Choroid plexus epithelial cell (primary cell): ENCODE results near the gene PPT2.
A peak's percentile ranks its signal among the peaks of the same experiment; 100 is the strongest.

Experiments used
- DNase-seq: peaks from one replicate; pipeline ENCODE4 v3.0.0-alpha.2; 2010; ENCODE audit warnings: low read depth
- H3K4me3 ChIP-seq: 2 replicates; pipeline ENCODE4 v1.5.1; 2011; ENCODE audit warnings: low read depth, mild to moderate bottlenecking, control low read depth, low read length, moderate library complexity
- TF ChIP-seq, protein P1 (sequence below): conservative IDR thresholded peaks from 2 replicates; pipeline ENCODE4 v1.5.1; 2011; ENCODE audit warnings: low read depth, mild to moderate bottlenecking, control low read depth, inconsistent platforms, low read length, moderate library complexity

PPT2 gene

DNA sequence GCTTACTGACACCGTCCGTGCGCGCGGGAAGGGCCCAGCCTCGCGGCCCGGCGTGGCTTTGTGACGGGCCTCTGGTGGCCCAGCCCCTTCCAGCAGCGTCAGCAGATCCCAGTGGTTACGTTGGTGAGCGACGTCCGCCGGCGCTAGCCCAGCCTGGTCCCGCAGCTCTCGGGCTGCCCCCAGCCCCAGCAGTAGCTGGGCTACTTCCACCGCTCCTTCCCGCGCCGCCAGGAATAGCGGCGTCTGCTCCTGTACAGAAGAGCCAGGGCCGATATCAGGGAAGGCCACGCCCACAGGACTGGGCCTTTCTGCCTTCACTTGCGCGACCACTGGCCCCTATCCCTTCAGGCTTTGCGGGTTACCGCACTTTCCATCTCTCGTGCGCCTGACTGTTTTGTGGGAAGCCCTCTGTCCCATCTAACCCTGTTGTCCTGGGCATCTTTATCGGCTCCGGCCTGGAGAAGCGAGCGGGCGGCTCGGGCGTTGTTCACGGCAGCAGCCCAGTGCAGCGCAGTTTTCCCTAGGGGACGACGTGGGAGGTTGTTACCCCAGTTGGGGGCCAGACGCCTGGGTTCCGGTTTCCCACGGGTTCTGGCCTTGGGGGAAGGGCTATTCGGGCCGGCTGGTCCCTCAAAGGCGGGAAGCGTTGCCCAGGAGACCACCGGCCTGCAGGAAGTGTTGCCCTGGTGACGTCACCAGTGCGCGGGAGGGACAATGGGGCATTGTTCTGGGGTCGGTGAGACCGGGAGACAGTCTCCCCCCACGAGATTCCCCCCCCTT is 42.2 kb downstream of the PPT2 start:
- peak; percentile 91 for DNase-seq
- peak overlapping the region; percentile 89 for H3K4me3 ChIP-seq
- TF ChIP-seq, protein P1, sequence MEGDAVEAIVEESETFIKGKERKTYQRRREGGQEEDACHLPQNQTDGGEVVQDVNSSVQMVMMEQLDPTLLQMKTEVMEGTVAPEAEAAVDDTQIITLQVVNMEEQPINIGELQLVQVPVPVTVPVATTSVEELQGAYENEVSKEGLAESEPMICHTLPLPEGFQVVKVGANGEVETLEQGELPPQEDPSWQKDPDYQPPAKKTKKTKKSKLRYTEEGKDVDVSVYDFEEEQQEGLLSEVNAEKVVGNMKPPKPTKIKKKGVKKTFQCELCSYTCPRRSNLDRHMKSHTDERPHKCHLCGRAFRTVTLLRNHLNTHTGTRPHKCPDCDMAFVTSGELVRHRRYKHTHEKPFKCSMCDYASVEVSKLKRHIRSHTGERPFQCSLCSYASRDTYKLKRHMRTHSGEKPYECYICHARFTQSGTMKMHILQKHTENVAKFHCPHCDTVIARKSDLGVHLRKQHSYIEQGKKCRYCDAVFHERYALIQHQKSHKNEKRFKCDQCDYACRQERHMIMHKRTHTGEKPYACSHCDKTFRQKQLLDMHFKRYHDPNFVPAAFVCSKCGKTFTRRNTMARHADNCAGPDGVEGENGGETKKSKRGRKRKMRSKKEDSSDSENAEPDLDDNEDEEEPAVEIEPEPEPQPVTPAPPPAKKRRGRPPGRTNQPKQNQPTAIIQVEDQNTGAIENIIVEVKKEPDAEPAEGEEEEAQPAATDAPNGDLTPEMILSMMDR, result no peak

DNA sequence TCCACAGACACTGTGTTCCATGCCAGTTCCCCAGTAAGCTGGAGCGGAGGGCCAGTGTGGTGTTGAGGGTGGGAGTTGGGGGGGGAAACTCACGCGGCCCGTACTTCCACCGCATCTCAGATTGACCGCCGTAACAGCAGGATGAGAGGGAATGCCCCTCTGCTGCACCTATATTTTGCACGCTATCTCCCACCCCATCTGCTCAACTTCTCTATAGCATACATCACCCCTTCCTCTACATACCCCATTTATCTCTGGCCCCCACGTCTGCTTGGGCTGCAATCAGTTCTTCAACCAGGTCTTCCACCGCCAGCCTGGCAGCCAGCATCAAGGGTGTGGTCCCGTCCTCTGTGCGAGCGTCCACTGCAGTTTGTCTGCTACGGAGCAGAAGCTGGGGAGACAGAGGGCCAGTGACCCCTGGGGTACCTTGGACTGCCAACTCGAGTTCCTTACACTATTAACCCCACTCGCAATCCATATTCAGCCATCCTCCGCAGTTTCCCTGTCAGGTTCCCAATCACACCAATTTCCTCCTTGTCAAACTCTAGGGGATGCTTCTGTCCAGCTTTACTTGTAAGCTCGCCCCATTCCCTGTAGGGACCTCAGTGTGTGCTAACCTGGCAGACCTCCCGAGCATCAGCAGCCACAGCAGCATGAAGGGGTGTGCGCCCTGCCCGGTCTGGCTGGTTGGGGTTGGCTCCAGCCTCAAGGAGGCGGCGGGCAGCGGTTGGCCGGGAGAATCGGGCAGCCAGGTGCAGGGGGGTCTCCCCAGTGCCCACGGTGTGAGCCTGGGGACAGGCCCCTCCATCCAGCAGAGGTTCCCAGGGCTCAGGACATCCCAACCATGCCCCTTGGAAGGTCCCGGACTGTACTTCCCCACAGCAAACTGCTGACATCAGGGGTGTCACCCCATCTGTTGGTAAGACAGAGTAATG is 43.0 kb downstream of the PPT2 start:
- TF ChIP-seq, protein P1, result no peak
- DNase-seq, result no peak
- H3K4me3 ChIP-seq, result peak overlapping the region; percentile 89

DNA sequence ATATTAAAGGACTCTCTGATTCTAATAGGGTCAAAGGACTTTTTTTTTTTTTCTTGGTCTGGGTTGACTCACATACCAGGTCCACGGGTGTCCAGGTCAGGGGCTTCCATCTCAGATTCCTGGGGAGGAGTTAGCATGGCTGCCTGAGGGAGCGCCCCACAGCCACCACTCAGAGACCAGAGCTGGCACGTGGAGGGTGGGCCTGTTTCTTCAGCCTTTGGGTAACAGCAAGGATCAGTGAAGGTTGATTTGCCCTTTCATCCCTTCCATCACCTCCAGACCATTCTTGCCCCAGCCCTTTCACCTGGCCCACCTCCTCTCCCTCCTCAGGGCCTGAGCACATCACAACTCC is 44.4 kb downstream of the PPT2 start:
- TF ChIP-seq, protein P1, result no peak
- H3K4me3 ChIP-seq, result no peak overlapping the region

DNA sequence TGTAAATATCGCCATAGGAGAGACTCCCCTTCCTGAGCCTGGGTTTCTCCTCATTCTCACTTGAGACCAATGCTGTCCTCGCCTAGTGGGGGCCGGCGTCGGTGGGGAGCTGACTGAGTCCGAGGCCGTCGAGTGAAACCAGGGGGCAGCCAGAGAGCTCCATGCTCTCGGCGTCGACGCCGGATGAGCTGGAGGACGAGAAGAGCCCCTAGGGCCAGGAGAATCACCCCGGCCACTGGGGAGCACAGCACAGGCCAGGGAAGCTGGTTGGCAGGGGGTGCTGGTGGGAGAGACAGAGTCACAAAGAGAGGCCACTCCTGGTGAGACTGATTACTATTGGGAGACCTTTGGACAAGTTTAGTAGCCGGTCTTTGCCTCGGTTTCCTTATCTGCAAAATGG is 44.9 kb downstream of the PPT2 start:
- TF ChIP-seq, protein P1, result no peak
- no peak overlapping the region for H3K4me3 ChIP-seq
- no peak for DNase-seq

More for the DNA sequence above, 44.4 kb downstream of the PPT2 start:
- no peak for DNase-seq

DNA sequence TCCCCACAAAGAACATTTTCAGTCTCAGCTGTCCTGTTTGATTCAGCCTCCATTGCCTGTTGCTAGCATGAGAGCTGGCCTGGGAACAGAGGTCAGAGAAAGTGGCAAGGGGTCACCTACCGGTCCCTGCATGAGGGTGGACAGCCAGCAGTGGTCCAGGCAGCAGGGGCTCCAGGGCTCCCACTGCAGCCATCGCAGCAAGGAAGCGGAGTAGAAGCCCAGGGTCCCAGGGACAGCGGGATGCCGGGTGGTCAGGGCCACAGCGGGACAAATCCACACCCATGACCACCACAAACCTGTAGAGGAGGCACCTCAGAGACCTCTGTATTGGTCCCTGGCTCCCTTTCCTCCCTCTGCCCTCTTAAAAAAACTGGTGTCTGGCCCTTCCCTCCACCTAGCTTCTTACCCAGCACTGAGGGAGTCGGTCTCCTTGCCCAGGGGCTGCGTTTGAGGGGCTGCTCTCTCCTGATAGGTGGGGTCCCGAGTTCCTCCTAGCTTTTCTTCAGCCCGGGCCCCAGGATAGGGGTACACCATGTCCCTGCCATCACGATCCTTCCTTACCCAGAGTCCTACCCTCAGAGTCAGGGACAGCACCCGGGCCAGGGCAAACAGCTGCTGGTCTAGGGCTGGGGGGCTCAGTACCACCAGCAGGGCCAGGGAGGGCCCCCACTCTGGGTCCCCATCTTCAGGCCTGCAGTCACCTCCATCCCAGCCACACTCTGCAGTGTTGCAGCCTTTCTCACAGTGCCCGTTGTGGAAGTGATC is 47.0 kb downstream of the PPT2 start:
- TF ChIP-seq, protein P1, result no peak
- no peak overlapping the region for H3K4me3 ChIP-seq
- no peak for DNase-seq

DNA sequence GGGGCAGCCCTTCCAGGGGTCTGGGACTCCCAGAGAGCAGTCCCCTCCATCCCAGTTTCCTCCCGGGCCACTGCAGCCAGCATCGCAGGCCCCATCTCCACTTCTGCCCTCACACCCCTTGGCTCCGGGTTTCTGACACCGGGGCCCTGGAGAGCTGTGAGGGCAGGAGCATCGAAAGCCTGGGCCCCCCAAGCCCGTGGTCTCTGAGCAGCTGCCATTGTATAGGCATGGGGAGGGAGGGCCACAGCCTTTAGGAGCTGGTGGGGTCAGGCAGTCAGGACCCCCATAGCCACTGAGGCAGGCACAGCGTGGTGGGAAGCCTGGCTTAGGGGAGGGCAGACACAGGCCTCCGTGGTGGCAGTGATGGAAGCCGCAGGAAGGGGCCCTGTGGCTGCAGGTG is 48.2 kb downstream of the PPT2 start:
- no peak for DNase-seq
- H3K4me3 ChIP-seq, result no peak overlapping the region
- TF ChIP-seq, protein P1, result no peak
